HL-60/S4 treated with phorbol 12-myristate 13-acetate at 8.2 ng/mL for 4 days and 3 days (cell line): Measurements from ENCODE around the gene RNF14.
"Not testable (repeated sequence)": the region's sequence is repeated elsewhere in the genome, so short reads cannot be mapped to it uniquely, and the experiment has no call there.

Experiments used
- in situ Hi-C: fragments of 300-500 bp; cut with MboI; formaldehyde crosslinking; loops from 2 replicates; pipeline ENCODE4 v1.15.0; 2022; ENCODE audit warnings: low sequenced_read_pairs

The RNF14 gene

DNA sequence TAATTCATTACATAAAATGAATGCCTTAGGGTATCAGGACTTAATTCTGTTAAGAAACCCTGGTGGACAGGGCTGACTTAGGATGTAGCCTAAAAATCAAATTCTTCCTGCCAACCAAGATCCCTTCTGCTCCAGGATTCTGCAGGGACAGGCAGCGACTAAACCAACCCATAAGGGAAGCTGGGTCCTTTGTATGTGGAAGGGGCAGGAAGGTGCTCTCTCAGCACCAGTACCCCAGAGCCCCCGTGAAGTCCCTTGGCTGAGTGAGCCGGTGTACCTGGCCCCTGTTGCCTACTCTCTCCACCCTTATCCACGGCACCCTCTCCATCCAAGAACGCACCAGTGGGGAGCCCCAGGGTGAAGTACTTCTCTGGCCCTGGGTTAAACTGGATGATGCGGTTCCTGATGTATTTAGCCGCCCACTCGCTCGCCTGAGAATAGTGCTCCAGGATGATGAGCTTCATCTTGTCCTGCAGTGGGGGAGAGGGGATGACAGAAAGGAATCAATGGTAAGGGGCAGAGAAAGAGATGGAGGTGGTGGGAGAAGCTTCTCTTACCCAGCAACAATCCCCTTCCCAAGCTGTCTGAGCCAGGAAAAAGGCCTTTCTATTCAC, 42.8 kb downstream of the RNF14 start:
- in situ Hi-C loops: loop anchor here (25.0 kb wide), 1 partner anchor 551 kb away; no protein-coding TSS in a partner anchor

DNA sequence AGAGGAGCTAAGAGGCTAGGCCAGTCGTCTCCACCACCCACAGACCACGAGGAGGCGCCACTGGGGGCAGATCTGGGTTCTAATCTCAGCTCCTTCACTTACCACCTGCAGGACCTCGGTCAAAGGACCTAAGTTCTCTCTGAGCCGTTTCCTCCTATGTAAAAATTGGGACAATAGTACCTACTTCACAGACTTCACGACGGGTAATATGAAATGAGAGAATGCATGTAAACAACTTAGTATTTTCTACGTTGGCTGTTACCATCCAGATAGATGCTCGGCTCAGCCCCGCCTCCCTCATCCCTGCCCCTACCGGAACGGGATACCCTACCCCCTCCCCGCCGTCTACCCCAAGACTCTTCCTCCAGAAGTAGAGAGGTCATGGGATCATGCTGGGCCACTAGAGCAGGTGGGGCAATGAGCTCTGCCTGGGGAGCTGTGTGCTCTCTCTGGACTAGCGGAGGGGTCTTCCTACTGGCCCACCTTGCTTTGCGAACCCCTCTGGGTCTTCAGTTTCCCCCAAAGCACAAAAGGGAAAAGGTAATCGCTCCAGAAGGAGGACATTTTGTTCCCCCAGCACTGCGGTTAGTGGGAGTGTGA, 43.4 kb downstream of the RNF14 start:
- in situ Hi-C loops: loop anchor here (25.0 kb wide), 1 partner anchor 550 kb away; no protein-coding TSS in a partner anchor

DNA sequence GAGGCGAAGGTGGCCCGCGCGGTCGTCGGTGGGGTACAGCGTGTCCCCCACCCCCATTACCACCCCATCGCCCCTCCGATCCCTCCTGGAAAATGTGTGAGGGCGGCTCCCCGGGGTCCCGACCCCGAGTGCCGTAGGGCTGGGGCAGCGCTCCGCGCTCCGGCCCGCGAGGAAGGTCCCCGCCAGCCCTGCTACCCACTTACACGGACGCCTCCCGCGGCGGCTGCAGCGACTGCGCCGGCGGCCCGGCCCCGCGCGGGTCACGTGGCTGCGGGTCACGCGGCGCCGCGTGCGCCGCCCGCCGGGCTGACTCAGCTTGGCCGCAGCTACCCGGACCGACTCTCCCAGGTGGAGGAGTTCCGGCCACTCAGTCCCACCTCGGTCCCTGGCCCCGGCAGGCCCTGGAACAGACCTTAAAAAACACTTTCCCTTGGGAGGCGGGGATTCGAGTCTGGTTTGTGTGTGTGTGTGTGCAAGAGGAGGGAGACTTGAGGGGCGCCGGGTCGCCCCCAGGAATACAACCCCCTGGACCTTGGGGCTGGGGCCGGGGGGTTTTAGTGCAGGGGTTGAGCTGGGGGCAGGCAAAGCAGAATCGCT, 44.0 kb downstream of the RNF14 start, which contains the start of gene GNPDA1:
Gene GNPDA1, minus strand, starts transcription at position 236 of the 597 bp plus-strand sequence. CDS start 992 bp downstream, outside the sequence.
- in situ Hi-C loops: loop anchor here (25.0 kb wide), 1 partner anchor 549 kb away; no protein-coding TSS in a partner anchor

DNA sequence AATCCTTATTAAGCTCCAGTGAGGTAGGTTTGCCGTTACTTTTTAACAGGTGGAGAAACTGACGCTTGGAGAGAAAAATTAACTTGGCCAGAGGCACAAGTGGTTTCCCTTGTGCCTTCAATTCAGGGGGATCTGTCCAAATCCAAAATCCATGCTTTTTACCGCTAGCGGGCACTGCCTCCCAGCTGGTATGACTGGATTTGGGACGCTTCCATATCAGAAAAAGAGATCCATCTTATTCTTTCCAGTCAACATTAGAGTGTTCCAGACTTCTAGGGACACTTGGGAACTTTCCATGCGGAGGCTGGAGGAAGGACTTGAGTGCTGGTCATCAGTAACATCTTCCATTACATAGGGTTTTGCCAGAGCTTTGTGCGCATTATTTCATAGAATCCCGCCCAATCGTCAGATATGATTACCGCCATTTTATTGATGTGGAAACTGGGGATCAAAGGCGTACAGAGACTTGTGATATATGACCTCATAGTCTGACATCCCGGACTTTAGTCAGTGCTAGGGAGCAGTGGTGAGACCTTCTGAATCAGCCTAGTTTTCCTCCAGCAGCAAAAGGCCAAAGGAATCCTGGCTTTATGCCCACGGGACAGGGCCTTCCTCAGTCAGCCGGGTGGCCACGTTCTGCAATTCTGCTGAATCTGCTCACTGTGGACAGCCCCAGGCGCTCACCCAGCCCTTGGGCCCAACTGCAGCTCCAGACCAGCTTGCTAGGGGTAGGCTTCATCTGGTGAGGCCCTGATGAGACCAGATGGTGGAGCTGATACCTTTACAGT, 45.0 kb downstream of the RNF14 start:
- in situ Hi-C loops: loop anchor here (25.0 kb wide), 1 partner anchor 548 kb away; no protein-coding TSS in a partner anchor

DNA sequence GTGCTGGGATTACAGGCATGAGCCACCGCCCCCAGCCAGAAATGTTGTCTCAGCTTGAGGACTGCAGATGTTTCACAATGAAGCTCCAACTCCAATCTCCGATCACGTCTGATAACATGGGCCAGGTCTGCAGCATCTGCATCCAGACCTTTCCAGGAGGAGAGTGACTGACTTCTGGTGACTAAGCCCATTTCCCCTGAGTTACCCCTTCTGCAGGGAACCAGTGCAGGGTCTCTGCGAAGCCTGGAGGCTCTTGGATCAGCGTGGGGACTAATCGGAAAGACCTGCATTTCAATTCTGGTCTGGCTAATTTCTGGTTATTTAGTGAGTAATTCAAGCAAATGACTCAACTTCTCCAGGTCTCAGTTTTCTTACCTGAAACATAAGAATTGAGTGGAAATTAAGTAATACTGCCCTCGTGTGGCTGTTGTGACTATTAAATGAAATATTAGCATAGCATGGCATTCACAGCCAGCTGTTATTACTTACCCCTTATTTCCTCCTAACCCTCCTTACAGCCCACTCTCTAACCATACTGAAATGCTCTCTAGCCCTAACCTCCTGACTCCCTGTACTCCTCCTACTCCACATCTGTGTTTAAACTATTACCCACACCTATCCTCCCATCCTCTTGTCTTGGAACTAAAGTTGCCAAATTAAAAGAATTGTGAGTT, 46.1 kb downstream of the RNF14 start:
- in situ Hi-C loops: loop anchor here (25.0 kb wide), 1 partner anchor 547 kb away; no protein-coding TSS in a partner anchor

DNA sequence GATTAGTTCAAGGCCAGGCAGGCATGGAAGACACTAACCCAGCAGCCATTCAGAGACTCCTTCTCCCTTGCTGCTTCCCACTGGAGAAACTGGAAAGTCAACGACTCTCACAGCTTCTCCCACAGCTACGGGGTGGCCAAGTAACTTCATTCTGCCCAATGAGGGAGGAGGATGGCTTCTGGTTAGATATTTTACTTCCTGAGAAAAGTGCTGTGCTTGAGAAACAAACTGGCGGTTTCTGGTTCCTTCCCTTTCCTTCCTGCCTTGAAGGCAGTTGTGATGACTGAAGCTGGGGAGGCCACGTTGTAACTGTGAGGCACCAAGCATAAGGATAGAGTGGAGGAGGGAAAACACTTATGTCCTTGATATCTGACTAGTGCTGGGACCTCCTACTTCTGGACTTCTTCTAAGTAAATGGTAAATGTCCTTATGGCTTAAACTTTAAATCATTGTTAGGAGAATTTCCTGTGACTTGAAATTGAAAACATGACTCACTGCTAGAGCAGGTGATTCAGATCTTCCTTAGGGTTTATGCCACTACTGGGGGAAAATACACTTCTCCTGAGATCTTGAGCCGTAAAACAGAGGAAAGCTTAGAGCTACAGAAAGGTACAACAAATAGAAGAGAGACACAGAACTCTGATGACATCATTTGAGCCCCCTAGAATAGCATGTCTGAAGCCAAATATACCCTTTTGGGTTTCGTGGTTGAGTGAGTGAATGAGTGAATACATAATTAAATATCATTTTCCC, 47.1 kb downstream of the RNF14 start:
- in situ Hi-C loops: loop anchor here (25.0 kb wide), 1 partner anchor 546 kb away; no protein-coding TSS in a partner anchor

DNA sequence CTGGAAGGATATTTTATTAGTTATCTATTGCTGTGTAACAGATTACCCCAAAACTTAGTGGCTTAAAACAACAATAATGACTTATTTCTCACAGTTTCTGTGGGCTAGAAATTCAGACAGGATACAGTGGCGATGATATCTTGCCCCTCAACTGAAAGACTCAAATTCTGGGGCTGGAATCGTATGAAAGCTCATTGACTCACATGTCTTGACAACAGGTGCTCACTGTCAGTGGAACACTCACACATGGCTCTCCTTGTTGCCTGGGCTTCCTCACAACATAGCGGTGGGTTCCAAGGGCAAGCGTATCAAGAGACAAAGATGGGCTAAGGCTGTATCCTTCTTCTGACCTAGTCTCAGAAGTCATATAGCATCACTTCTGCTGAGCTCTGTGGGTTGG, 47.7 kb downstream of the RNF14 start:
- in situ Hi-C loops: loop anchor here (25.0 kb wide), 1 partner anchor 546 kb away; no protein-coding TSS in a partner anchor

DNA sequence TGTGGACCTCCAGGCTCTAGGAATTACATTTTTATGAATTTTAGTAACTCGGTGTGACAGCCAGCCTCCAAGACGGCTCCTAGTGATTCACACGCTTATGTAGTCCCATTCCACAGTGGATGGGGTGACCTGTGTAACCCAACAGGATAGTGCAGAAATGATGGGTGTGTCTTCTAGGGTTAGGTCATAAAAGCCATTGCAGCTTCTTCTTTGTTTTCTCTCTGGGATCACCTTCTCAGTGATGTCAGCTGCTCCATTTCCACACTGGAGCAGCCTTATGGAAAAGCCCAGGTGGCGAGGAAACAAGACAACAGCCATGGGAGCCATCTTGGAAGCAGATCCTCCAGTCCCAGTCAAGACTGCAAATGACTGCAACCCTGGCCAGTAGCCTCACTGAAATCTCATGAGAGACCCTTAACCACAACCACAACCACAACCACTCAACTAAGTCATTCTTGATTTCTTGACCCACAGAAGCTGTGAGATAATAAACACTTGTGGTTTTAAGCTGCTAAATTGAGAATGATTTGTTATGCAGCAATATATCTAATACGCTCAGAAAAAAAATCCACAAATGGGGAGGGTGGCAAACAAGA, 49.0 kb downstream of the RNF14 start:
- in situ Hi-C loops: loop anchor here (25.0 kb wide), 1 partner anchor 544 kb away; no protein-coding TSS in a partner anchor

DNA sequence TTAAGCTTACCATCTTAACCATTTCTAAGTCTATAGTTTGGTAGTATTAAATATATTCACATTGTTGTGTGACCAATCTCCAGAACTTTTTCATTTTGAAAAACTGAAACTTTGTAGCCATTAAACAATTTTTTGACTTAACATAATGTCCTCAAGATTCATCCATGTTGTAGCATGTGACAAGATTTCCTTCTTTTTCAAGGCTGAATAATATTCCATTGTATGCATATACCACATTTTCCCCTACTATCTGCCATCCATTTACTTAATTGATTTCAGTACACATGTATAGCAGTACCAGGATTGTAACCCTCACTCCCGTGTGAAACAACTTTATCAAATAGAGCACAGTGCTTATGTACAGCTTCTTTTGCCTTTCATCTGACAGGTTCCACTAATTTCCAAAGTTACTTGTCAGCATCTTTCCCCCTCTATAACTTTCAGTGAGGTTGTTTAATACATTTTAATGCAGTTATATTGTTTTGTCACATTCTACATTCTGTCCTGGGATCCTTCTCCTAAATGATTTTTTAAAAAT, 51.3 kb downstream of the RNF14 start:
- in situ Hi-C loops: loop anchor here (25.0 kb wide), 1 partner anchor 542 kb away; no protein-coding TSS in a partner anchor

DNA sequence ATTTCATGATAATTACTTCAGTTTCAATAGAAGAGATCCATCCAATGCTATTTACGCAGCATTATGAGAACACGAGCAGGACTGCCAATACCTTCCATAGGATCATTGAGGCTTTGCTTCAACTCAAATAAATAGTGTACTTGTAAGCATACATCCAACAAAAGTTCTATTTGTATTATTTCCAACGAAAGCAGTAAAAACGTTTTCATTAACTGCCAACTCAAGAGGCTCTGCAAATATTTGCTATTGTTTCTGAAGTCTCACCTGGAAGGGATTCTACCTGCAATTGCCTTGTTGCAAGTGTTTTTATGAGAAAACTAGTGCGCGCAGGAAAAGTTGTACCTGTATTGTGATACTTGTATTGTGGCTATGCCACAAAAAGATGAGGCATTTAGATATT, 54.9 kb downstream of the RNF14 start:
- in situ Hi-C loops: loop anchor here (25.0 kb wide), 1 partner anchor 538 kb away; no protein-coding TSS in a partner anchor

DNA sequence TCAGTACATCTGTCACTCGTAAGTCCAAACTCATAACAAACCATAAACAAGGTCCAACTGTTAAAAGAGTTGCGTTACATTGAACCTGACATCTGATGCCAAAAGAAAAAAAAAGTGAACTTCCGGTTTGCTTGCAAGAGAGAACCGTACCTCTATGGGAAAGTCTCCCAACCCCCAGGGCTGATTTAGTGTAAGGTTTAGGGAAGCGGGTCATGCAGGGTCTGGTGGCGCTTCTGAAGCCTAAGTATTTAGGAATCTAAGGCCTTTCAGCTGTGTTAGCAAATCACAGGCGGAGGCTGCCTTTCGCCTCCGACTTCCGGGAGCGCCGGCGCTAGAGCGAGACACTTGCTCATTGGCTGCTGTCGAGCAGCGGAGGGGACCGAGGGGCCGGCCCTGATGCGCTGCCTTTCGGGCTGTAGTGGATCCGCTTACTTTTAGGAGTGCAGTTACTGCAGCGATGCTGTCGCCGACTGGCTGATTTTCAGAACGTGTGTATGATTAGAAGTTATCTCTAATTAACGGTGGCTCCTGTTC, 55.9 kb downstream of the RNF14 start:
- in situ Hi-C loops: loop anchor here (25.0 kb wide), 1 partner anchor 537 kb away; no protein-coding TSS in a partner anchor

DNA sequence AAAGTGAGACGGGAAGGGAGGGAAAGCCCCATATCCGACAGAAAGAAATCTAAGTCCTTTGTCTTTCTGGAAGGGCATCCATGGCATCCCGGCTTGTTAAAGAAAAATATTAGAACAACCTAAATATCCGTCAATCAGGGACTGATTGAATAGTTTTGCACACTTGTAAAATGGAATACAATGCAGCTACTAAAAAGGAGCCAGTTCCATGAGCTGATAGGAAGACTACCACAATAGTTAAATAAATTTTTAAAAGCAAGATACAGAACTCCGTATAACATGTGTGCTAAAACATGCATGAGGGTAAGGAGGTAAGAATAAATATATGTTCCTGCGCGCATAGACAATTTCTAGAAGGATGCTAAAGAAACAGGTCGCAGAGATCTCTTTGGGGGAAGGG, 56.7 kb downstream of the RNF14 start:
- in situ Hi-C loops: no loop called here

DNA sequence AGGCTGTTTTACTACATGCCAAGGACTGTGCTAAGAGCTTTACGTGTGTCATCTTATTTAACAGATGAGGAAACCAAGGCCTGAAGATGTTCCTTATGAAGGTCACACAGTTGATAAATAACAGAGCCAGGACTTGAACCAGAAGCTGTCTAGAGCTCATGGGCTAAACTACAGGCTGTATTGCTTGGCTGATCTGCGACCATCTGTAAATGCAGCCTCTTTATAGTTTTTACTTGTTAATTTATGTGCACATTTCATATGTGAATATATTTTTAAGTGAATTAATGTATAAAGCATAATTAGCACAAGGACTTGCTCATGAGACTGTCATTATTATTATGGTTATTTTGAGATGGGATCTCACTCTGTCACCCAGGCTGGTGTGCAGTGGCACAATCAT, 63.2 kb downstream of the RNF14 start:
- in situ Hi-C loops: no loop called here

DNA sequence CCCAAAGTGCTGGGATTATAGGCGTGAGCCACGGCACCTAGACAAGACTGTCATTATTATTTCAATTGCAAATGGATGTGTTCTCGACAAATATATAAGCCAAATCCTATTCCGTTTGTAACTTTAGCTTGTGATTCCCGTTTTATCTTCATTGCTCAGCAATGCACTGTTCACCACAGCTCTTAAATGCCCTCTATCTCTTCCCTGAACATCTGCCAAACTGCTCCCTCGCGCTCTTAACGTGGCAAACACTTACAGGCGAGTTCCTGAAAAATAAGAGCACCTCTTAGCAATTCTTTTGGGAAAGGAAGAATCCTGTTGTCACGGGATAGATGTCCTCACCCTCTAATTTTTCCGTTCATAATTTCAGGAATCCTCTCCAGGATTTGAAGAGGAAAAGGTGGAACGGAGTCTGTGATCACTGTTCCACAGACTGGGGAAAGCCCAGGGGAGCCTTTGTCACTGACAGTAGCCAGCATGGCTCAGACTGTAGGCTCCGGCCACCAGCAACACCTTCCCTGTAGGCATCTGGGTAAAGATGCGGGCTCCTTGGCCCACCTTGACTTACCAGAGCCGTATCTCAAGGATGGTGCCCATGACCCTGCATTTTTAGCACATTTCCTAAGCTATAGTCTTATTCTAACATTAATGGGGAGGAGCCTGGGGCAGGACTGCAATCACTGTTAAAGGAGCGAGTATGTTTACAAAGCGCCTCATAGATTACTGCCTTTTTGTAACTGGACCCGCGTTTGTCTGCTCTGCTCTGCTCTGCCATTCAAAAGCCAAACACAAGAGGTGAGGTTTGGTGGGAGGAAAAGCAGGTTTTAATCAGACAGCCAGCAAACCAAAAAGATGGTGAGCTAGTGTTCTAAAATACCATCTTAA, 64.1 kb downstream of the RNF14 start:
- in situ Hi-C loops: no loop called here

DNA sequence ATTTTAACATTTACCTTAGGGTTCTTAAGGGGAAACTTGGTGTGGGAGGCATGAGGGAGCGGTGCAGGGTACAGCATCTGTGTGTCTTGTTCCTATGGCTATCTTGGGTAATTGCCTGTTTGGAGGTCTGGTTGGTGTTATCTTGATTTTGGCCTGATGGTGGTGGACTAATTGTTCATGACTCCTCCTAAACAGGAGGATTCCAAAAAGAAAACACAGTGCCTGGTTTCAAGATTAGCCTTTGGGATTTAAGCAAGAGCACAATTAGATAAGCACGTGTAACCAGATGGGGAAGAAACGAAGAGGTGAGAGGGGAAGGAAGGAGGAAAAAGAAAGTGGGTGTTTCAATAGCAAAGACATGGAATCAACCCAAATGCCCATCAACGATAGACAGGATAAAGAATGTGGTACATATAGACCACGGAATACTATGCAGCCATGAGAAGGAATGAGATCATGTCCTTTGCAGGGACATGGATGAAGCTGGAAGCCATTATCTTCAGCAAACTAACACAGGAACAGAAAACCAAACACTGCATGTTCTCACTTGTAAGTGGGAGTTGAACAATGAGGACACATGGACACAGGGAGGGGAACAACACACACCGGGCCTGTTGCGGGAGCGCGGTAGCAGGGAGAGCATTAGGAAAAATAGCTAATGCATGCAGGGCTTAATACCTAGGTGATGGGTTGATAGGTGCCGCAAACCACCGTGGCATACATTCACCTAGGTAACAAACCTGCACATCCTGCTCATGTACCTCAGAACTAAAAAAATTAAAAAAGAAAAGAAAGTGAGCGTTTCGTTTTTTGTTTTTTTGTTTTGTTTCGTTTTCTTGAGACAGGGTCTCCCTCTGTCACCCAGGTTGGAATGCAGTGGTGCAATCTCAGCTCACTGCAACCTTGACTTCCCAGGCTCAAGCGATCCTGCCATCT, 65.0 kb downstream of the RNF14 start:
- in situ Hi-C loops: not testable (repeated sequence)

DNA sequence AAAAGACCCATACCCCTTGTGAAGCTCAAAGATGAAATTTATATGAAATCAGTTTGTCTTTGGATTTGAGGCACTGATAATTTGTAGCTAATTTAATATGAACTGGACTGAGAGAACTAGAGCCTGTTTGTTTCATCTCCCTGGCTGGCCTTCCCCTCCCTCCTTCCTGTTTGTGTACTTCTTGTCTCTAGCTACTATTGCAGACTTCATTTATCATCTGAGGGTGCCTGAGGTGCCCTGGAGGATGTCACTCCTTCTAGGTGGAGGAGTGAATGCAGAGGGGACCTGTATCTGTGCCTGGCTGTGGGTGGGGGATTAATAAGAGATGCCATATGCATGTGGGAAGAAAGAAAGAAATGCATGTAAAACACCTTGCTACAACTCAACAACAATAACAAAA, 66.1 kb downstream of the RNF14 start:
- in situ Hi-C loops: no loop called here

DNA sequence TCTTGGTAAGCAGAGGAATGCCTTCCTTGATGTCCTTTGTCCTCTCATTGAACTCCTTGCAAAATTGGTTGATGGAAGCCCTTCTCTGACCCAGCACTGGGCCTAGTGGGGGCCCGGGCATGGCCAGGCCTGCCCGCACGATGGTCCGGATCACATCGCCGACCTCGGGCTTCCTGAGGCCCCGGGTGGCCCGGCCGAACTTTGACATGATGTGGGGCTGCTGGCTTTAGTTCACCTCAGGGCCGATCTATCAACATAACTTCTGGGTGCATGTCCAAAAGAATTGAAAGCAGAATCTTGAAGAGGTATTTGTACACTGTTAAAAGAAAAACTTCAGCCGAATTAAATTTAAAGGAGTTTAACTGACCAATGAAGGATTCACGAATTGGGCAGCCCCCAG, 68.0 kb downstream of the RNF14 start:
- in situ Hi-C loops: no loop called here
